Mesendoderm (in vitro differentiated cells): ENCODE measurements around the gene GSG1L.

ENCODE experiments used
- DNase-seq: peaks from one replicate; pipeline ENCODE4 v3.0.0; 2013
- H2AK5ac ChIP-seq: 2 replicates; pipeline ENCODE4 v1.6.1; 2013; ENCODE audit warnings: low read length, inconsistent platforms
- H2BK120ac ChIP-seq: 2 replicates; pipeline ENCODE4 v1.6.1; 2013; ENCODE audit warnings: low read depth, mild to moderate bottlenecking, low read length, moderate library complexity, mixed read lengths
- H2BK15ac ChIP-seq: replicated peaks from 2 replicates; pipeline ENCODE4 v1.6.1; 2013; ENCODE audit warnings: low read depth, mild to moderate bottlenecking, moderate library complexity
- H2BK5ac ChIP-seq: 2 replicates; pipeline ENCODE4 v1.6.1; 2013; ENCODE audit warnings: low read length, inconsistent platforms
- H3K18ac ChIP-seq: 2 replicates; pipeline ENCODE4 v1.6.1; 2013; ENCODE audit warnings: mild to moderate bottlenecking, low read length, mixed read lengths
- H3K23ac ChIP-seq: one replicate; pipeline ENCODE4 v1.6.1; 2013; ENCODE audit warnings: low read length
- H3K27ac ChIP-seq: 2 replicates; pipeline ENCODE4 v1.5.1; 2013; ENCODE audit warnings: low read depth, mild to moderate bottlenecking, inconsistent platforms, low read length, moderate library complexity
- H3K27me3 ChIP-seq: 2 replicates; pipeline ENCODE4 v1.6.1; 2013; ENCODE audit warnings: low read length, control low read depth, mild to moderate bottlenecking, inconsistent platforms; ENCODE audit not compliant: insufficient read depth, poor library complexity
- H3K36me3 ChIP-seq: 2 replicates; pipeline ENCODE4 v1.6.1; 2013; ENCODE audit warnings: low read length, inconsistent platforms; ENCODE audit not compliant: control insufficient read depth, insufficient read depth
- H3K4ac ChIP-seq: one replicate; pipeline ENCODE4 v1.6.1; 2013; ENCODE audit warnings: low read depth, mild to moderate bottlenecking, low read length, moderate library complexity
- H3K4me1 ChIP-seq: 2 replicates; pipeline ENCODE4 v1.6.1; 2013; ENCODE audit warnings: low read depth, low read length, inconsistent platforms; ENCODE audit not compliant: control insufficient read depth
- H3K4me2 ChIP-seq: 2 replicates; pipeline ENCODE4 v1.6.1; 2013; ENCODE audit warnings: low read length
- H3K4me3 ChIP-seq: 2 replicates; pipeline ENCODE4 v1.5.1; 2013; ENCODE audit warnings: mild to moderate bottlenecking, low read length
- H3K56ac ChIP-seq: one replicate; pipeline ENCODE4 v1.6.1; 2013; ENCODE audit warnings: low read length
- H3K79me1 ChIP-seq: 2 replicates; pipeline ENCODE4 v1.6.1; 2013; ENCODE audit warnings: low read length, inconsistent platforms
- H3K79me2 ChIP-seq: 2 replicates; pipeline ENCODE4 v1.6.1; 2013; ENCODE audit warnings: mild to moderate bottlenecking, low read length; ENCODE audit not compliant: control insufficient read depth, insufficient read depth
- H3K9ac ChIP-seq: 2 replicates; pipeline ENCODE4 v1.6.1; 2013; ENCODE audit warnings: low read length, inconsistent platforms
- H4K5ac ChIP-seq: one replicate; pipeline ENCODE4 v1.6.1; 2013; ENCODE audit warnings: low read length
- H4K8ac ChIP-seq: one replicate; pipeline ENCODE4 v1.6.1; 2013; ENCODE audit warnings: low read depth, mild to moderate bottlenecking, control low read depth, low read length, moderate library complexity
- WGBS: extraction: QIAGEN DNeasy Blood & Tissue Kit; methylation state at CpG from one replicate; pipeline ENCODE4 v1.1.7; 2013; ENCODE audit warnings: low lambda C conversion rate, missing lambda C conversion rate; ENCODE audit not compliant: insufficient coverage; ENCODE audit errors: extremely low coverage; 5-methylcytosine and 5-hydroxymethylcytosine counted together

The GSG1L gene

DNA sequence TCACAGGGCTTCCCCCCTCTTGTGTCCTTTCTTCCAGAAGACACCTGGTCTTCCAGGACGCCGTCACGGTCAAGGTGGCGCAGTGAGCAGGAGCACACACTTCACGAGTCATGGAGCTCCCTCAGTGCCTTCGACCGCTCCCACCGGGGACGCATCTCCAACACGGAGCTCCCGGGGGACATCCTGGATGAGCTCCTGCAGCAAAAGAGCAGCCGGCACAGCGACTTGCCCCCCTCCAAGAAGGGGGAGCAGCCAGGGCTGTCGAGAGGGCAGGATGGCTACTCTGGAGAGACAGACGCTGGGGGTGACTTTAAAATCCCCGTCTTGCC, 314.0 kb downstream of the GSG1L start:
- no CpG with 5 or more reads among the region's 16 CpGs for WGBS
- no peak overlapping the region for H2BK15ac ChIP-seq
- no peak overlapping the region for H4K8ac ChIP-seq
- no peak overlapping the region for H4K5ac ChIP-seq
- no peak overlapping the region for H3K27ac ChIP-seq
- H3K27me3 ChIP-seq: no peaks in the 10 kb centered on the region
- no peak overlapping the region for H3K4me3 ChIP-seq
- no peaks in the 10 kb centered on the region for H3K4me1 ChIP-seq
- H3K4me2 ChIP-seq: no peak overlapping the region
- H3K36me3 ChIP-seq: no peaks in the 10 kb centered on the region
- H3K56ac ChIP-seq: no peak overlapping the region
- H3K79me2 ChIP-seq: no peaks in the 10 kb centered on the region
- DNase-seq: no peak
- no peak overlapping the region for H2BK120ac ChIP-seq
- no peaks in the 10 kb centered on the region for H3K79me1 ChIP-seq
- no peak overlapping the region for H3K4ac ChIP-seq
- no peak overlapping the region for H3K9ac ChIP-seq
- H2BK5ac ChIP-seq: no peak overlapping the region
- no peak overlapping the region for H3K23ac ChIP-seq
- no peak overlapping the region for H2AK5ac ChIP-seq
- H3K18ac ChIP-seq: no peak overlapping the region

DNA sequence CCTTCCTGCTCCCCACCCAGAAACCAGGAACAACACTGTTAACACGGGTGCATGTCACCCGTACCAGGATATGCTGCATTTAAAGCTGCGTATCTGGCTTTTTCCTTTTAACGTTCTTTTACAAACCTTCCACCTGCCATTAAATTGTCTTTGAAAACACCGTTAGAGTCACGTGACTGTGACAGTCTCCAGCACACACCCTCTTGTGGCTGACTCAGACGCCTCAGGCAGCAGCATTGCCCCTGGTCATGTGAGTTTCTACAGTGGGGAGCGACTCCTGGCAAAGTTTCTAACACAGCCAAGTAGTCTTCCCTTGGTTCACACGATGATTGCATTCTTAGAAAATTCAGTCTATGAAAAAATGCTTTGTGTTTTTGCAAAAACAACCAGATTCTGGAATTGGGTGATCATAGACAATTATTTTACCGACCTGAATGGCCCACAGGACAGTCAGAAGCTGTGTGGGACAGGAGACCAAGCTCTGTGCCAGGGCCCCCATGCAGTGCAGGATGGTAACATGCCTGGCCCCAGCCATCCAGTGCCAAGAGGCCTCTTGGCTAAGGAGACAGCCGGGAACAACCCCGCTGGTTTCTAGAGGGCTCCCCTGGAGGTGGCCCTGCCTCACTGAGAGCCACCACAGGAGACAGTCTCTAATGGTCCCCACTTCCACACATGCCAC, 314.5 kb downstream of the GSG1L start:
- WGBS: no CpG with 5 or more reads among the region's 12 CpGs

DNA sequence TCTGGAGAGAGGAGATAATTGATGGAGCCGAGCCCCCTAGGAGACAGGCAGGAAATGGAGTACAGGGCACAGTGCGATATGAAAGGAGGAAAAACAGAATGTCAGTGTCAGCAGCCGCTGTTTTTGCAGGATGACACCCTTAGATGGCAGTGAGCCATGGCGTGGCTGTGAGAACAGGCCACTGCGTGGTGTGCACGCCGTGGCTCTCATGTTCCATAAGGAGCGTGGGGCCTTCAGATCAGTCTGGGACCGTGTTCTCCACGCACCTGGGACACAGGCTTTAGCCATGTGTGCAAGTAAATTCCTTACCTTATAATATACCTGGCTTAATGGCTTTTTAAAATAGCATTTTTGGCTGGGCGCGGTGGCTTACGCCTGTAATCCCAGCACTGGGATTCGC, 315.6 kb downstream of the GSG1L start:
- Histone ChIP-seq H3K4me3 (no peak overlapping the region), H3K4ac (no peak overlapping the region), H2AK5ac (no peak overlapping the region), H2BK120ac (no peak overlapping the region), H3K79me1 (no peaks in the 10 kb centered on the region), H3K4me1 (no peaks in the 10 kb centered on the region), H3K23ac (no peak overlapping the region), H3K18ac (no peak overlapping the region), H4K5ac (no peak overlapping the region), H4K8ac (no peak overlapping the region), H3K4me2 (no peak overlapping the region), H3K36me3 (no peaks in the 10 kb centered on the region), H3K27ac (no peak overlapping the region), H3K27me3 (no peaks in the 10 kb centered on the region), H2BK15ac (no peak overlapping the region), H2BK5ac (no peak overlapping the region), H3K9ac (no peak overlapping the region), H3K79me2 (no peaks in the 10 kb centered on the region), H3K56ac (no peak overlapping the region)
- no CpG with 5 or more reads among the region's 14 CpGs for WGBS
- DNase-seq: no peak

More for the DNA sequence above, 314.5 kb downstream of the GSG1L start:
- Histone ChIP-seq H3K4me1 (no peaks in the 10 kb centered on the region), H3K79me1 (no peaks in the 10 kb centered on the region), H3K9ac (no peak overlapping the region), H2BK5ac (no peak overlapping the region), H3K18ac (no peak overlapping the region), H3K36me3 (no peaks in the 10 kb centered on the region), H3K4me3 (no peak overlapping the region), H2AK5ac (no peak overlapping the region), H3K27me3 (no peaks in the 10 kb centered on the region), H4K8ac (no peak overlapping the region), H3K4me2 (no peak overlapping the region), H3K79me2 (no peaks in the 10 kb centered on the region), H3K56ac (no peak overlapping the region), H3K27ac (no peak overlapping the region), H4K5ac (no peak overlapping the region), H2BK120ac (no peak overlapping the region), H3K23ac (no peak overlapping the region), H2BK15ac (no peak overlapping the region), H3K4ac (no peak overlapping the region)
- DNase-seq: peak; percentile 80

- Histone ChIP-seq H2BK15ac (no peak overlapping the region), H3K56ac (no peak overlapping the region), H3K4me3 (no peak overlapping the region), H3K27me3 (no peaks in the 10 kb centered on the region), H3K36me3 (no peaks in the 10 kb centered on the region), H2BK5ac (no peak overlapping the region), H3K18ac (no peak overlapping the region), H3K79me2 (no peaks in the 10 kb centered on the region), H2BK120ac (no peak overlapping the region), H3K79me1 (no peaks in the 10 kb centered on the region), H3K4me2 (no peak overlapping the region), H3K23ac (no peak overlapping the region), H4K5ac (no peak overlapping the region), H3K4me1 (no peaks in the 10 kb centered on the region), H3K4ac (no peak overlapping the region), H3K27ac (no peak overlapping the region), H4K8ac (no peak overlapping the region), H2AK5ac (no peak overlapping the region), H3K9ac (no peak overlapping the region)
- DNase-seq: no peak
- no CpG with 5 or more reads among the region's 18 CpGs for WGBS
Measured at GRCh38 chr16:27746076-27746855, 317.2 kb downstream of the GSG1L start.

DNA sequence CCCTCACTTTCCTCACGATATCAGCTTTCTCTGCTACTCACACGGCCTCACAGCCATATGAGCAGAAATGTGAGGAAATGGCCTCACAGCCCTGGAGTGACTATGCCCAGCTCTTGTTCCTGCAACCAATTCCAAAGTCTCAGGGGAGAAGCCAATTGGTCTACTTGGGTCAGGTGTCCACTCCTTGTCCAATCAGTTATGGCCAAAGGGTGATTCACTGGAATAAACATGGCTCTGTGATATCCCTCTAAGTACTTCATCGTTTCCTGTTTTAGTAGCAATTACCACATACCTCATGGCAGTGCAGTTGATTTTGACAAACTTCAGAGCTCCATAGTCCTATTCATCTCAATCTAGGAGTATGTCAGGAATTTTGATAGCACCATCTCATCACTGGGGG, 318.2 kb downstream of the GSG1L start:
- no peak overlapping the region for H2BK120ac ChIP-seq
- no peak overlapping the region for H3K4ac ChIP-seq
- no peak overlapping the region for H3K18ac ChIP-seq
- H3K27ac ChIP-seq: no peak overlapping the region
- WGBS: no CpG with 5 or more reads among the region's 3 CpGs
- H3K79me2 ChIP-seq: no peaks in the 10 kb centered on the region
- no peak overlapping the region for H4K8ac ChIP-seq
- no peaks in the 10 kb centered on the region for H3K36me3 ChIP-seq
- H3K23ac ChIP-seq: no peak overlapping the region
- no peak overlapping the region for H4K5ac ChIP-seq
- H2BK15ac ChIP-seq: no peak overlapping the region
- no peaks in the 10 kb centered on the region for H3K4me1 ChIP-seq
- H3K9ac ChIP-seq: no peak overlapping the region
- H3K56ac ChIP-seq: no peak overlapping the region
- no peaks in the 10 kb centered on the region for H3K79me1 ChIP-seq
- H2BK5ac ChIP-seq: no peak overlapping the region
- no peak overlapping the region for H2AK5ac ChIP-seq
- no peak overlapping the region for H3K4me2 ChIP-seq
- no peaks in the 10 kb centered on the region for H3K27me3 ChIP-seq
- no peak overlapping the region for H3K4me3 ChIP-seq
- peak; percentile 51 for DNase-seq
